HG03066 (cell line): ENCODE measurements around the gene IL17D.
"Not testable (repeated sequence)": the region's sequence is repeated elsewhere in the genome, so short reads cannot be mapped to it uniquely, and the experiment has no call there.

Source experiments
- ATAC-seq: cut with Tn5 transposase; IDR thresholded peaks from one replicate; pipeline ENCODE4 v1.9.1; 2021; ENCODE audit warnings: low read depth; ENCODE audit not compliant: unreplicated experiment

IL17D gene

DNA sequence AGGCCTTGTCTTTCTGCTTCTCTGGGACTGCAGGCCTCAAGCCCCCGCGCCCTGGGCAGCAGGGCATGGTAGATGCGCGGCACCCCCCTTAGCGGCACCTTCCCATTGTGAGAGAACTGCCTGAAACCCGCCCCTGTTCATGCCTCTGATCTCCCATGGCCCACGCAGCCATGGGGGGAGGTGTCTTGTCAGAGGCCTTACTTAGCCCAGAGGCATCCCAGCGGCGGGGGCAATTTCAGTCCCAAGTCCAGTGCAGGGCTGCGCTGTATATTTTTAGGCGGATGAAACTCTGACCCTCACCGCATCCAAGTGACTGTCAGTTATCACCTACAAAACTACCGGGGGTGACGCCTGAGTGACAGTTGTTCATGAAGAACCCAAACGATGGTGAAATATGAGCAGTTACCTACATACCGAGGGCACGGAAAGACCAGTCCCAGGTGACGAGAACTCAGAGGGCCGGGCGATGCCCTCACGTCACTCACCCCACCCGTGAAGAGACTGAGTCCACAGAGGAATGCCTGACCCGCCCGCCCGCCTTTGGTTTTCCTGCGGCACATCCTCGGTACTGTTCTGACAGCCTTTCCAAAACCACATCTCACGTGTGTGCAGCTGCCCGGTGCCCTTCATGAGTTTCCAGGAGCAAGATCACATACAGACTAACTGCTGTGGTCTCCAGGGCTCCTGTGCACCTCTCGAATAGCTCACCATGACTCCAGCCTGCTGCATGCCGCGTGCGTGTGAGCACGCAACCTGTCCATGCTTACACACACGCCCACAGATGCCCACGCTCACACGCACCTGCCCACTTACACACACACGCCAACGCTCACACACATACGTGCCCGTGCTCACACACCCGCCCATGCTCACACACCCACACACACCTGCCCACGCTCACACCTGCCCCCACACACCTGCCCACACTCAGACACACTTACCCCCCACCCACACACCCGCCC, 14.4 kb downstream of the IL17D start:
- ATAC-seq, result no peak

GRCh38 chr13:20718958-20719566, 15.6 kb downstream of the IL17D start:
- ATAC-seq, result no peak

DNA sequence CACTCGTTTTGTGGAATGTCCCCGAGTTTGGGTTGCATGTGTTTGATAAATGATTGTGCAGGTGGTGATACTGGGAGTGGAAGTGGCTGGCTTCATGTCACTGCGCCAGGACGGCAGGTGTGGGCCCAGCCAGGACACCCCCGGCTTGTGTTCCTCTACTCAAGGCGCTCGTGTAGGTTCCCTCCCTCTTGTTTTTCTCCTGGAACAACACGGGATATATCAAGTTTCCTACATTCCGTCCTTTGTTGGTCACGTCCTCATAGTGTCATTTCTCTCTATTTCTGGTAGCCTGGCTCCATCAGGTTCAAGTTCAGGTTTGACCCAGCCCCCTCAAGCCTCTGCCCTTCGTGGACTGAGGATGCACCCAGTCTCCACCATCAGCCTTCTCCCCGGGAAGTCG, 16.3 kb downstream of the IL17D start:
- no peak for ATAC-seq

GRCh38 chr13:20720499-20720898, 17.0 kb downstream of the IL17D start:
- ATAC-seq, result no peak

DNA sequence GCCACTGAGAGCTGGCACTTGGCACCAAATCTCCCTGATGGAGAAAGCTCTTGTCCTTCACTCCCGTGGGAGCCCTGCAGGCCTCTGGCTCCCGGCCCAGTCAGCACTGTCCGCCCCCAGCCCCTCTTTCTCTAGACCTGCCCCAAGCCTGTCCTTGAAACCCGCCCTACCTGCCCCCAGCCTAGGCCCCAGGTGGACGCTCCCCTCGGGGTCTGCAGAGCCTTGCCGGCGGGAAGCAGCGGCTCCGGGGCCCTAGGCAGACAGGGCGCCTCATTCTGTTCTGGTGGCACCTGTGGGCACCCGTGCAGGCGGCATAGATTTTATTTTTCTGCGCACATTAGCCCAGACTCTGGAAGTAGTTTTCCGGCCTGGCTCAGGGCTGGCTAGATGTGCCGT, 17.6 kb downstream of the IL17D start:
- ATAC-seq, result no peak

DNA sequence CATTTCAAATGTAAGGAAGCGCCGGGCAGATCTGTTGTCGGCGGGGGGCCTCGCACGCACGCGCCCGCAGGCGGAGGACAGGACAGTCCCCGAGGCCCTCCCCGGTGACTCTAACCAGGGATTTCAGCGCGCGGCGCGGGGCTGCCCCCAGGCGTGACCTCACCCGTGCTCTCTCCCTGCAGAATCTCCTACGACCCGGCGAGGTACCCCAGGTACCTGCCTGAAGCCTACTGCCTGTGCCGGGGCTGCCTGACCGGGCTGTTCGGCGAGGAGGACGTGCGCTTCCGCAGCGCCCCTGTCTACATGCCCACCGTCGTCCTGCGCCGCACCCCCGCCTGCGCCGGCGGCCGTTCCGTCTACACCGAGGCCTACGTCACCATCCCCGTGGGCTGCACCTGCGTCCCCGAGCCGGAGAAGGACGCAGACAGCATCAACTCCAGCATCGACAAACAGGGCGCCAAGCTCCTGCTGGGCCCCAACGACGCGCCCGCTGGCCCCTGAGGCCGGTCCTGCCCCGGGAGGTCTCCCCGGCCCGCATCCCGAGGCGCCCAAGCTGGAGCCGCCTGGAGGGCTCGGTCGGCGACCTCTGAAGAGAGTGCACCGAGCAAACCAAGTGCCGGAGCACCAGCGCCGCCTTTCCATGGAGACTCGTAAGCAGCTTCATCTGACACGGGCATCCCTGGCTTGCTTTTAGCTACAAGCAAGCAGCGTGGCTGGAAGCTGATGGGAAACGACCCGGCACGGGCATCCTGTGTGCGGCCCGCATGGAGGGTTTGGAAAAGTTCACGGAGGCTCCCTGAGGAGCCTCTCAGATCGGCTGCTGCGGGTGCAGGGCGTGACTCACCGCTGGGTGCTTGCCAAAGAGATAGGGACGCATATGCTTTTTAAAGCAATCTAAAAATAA, 18.2 kb downstream of the IL17D start:
- no peak for ATAC-seq

GRCh38 chr13:20727856-20728255, 24.4 kb downstream of the IL17D start:
- no peak for ATAC-seq

DNA sequence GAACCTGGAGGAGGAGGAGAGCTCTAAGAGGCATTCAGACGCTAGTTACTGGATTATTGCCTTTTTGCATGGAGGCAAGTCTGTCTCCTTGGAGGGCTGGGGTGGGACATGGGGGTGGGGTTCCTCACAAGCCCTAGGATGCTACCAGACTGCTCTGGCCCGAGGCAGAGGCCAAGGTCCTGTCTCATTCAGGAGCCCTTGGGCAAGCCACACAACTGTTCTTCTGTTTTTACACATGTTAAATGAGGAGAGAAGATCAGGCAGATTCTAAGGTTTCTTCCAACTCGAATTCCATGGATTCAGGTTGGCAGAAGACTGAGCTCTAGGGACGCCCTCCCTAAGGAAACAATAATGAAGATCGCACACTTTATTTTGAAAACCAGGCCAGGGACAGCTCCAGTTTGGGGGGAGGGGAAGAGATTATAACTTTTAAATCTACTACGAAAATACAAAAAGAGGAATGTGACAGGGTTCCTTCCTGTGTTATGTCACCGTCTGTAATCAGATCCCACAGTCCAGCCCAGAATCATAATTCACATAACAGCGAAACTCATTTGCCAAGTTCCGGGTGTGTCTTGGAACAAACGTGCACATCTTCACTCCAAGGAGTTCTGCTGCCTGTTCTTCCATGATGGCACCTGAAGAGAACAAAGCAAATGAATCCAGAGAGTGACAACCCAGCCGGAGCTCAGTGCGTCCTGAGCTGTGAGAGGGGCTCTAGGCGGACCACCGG, 25.2 kb downstream of the IL17D start:
- ATAC-seq, result no peak

GRCh38 chr13:20729633-20730585, 26.4 kb downstream of the IL17D start:
- ATAC-seq, result no peak

- no peak for ATAC-seq
These were observed 35.1 kb downstream of the IL17D start for GRCh38 chr13:20738616-20739015.

GRCh38 chr13:20740021-20740420, 36.5 kb downstream of the IL17D start:
- no peak for ATAC-seq

- ATAC-seq, result not testable (repeated sequence)
These were observed 40.4 kb downstream of the IL17D start for GRCh38 chr13:20743830-20744404.

DNA sequence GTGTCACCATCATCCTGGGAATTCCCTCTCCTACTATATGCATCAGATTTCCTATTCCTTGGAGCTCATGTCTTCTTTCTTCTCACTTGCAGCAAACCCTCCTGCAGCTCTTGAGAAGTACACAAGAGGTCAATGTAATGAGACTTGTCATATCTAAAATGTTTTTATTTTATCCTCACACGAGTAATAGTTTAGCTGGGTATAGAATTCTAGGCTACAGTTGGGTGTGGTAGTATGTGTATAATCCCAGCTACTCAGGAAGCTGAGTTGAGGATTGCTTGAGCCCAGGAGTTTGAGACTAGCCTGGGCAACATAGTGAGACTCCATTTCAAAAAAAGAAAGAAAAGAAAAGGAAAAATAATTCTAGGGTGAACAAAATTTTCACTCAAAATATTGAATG, 45.9 kb downstream of the IL17D start:
- ATAC-seq, result no peak

DNA sequence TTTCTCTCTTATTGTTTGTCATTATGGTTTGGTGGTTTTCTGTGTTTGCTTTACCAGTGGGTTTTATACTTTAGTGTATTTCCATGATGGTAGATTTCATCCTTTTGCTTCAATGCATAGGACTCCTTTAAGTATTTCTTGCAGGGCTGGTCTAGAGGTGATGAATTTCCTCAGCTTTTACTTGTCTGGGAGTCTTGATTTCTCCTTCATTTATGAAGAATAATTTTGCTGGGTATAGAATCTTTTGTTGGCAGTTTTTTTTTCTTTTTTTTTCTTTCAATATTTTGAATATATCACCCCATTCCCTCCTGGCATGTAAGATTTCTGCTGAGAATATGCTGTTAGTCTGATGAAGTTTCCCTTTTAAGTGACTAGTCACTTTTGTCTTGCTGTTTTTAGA, 50.5 kb downstream of the IL17D start:
- ATAC-seq, result no peak

GRCh38 chr13:20760872-20761271, 57.4 kb downstream of the IL17D start:
- ATAC-seq, result no peak

DNA sequence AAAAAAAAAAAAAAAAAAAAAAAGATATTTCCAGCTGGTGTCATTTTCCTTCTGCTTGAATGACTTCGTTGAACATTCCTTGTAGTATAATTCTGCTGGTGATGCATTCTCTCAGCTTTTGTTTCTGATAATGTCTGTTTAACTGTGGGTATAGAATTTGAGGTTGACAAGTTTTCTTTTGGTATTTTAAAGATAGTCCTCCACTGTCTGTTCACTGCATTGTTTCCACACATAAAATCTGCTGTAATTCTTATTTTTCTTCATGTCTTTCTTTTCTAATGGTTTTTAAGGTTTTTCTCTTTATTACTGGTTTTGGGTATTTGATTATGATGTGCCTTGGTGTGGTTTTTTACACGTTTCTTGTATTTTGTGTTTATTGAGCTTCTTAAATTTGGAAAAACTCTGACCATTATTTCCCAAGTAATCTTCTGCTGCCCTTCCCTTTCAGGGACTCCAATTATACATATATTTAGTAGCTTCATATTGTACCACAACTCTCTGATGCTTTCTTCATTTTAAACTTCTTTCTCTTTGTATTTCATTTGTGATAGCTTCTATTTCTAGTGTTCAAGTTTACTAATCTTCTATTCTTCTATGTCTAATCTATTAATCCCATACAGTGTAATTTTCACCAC, 63.9 kb downstream of the IL17D start:
- no peak for ATAC-seq

DNA sequence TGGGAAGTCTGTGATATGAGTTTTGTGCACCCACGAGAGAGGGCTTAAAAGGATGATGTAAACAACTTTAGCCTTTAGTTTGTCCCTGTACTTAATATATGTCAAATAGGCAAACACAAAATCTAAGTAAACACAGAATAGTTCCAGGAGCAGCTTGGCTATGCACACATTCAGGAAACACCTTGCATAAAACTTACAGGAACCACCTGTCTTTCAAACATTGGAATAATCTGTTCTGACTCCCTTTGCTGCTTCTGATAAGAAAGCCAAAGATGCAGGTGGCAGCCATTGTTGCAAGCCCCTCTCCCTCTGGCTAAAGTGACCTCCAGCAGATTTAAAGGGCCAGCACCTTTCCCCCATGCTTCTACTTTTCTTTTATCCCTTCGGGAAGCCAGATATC, 65.6 kb downstream of the IL17D start:
- no peak for ATAC-seq

DNA sequence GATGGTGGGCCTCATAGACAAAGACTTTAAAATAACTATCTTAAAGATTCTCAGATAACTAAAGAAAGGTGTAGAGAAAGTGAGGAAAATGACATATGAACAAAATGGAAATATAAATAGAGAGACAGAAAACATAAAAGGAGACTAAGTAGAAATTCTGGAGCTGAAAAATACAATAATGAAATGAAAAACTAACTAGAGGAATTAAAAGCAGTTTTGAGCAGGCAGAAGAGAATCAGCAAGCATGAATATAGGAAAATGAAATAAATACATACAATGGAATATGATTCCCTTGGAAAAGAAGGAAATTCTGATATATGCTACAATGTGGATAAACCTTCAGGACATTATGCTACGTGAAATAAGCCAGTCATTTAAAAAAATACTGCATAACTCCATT, 66.3 kb downstream of the IL17D start:
- no peak for ATAC-seq
